ENCODE data around the gene PRELP.

Gene PRELP

DNA sequence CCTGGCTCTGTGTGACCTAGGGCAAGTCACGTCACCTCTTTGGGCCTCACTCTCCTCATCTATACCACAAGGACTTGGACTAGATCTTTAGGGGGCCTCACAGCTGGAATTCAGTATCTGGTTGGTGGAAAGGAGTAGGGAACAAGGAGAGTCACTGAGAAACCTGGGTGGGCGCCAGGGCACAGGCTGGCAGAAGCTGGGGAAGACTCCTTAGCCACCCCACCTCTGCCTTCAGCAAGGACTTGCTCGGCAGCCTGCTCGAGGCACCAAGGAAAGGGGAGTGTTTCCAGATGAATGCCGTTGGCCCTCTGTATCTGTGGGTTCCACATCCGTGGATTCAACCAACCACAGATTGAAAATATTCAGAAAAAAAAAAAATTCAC, 17.1 kb downstream of the PRELP start:
- TF ChIP-seq, protein P1, sequence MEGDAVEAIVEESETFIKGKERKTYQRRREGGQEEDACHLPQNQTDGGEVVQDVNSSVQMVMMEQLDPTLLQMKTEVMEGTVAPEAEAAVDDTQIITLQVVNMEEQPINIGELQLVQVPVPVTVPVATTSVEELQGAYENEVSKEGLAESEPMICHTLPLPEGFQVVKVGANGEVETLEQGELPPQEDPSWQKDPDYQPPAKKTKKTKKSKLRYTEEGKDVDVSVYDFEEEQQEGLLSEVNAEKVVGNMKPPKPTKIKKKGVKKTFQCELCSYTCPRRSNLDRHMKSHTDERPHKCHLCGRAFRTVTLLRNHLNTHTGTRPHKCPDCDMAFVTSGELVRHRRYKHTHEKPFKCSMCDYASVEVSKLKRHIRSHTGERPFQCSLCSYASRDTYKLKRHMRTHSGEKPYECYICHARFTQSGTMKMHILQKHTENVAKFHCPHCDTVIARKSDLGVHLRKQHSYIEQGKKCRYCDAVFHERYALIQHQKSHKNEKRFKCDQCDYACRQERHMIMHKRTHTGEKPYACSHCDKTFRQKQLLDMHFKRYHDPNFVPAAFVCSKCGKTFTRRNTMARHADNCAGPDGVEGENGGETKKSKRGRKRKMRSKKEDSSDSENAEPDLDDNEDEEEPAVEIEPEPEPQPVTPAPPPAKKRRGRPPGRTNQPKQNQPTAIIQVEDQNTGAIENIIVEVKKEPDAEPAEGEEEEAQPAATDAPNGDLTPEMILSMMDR (IDR thresholded peaks at IDR 0.05): no peak

DNA sequence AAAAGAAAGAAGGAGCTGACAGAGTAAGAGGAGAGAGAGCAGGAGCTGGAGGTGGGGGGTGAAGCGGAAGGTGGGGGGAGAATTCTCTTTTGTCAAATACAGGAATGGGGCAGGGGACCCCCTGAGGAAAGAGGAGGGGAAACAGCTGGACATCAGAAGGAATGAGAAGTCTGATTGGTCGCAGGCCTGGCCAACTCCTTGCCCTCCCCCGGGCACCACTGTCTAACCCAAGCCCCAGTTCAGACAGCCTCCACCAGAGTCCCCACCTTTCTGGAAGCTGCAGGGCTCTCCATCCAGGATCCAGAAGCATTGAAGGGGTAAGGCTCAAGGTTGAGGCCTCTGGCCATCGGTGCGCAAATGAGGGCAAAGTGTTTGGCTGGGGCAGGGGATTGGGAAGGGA, 18.3 kb downstream of the PRELP start, which contains the start of gene OPTC:
Gene OPTC (plus strand): TSS at position 253 of the 400 bp plus-strand sequence. CDS start 1,853 bp downstream, outside the sequence.
- TF ChIP-seq, protein P1 (IDR thresholded peaks at IDR 0.05): no peak

- TF ChIP-seq, protein P1 (IDR thresholded peaks at IDR 0.05): no peak
Observed at GRCh38 chr1:203495845-203496244, 20.2 kb downstream of the PRELP start.

- TF ChIP-seq, protein P1 (IDR thresholded peaks at IDR 0.05): no peak
Observed at GRCh38 chr1:203497269-203497777, 21.7 kb downstream of the PRELP start.

GRCh38 chr1:203499643-203500278, 24.2 kb downstream of the PRELP start:
- TF ChIP-seq, protein P1 (IDR thresholded peaks at IDR 0.05): no peak

GRCh38 chr1:203500279-203500678, 24.7 kb downstream of the PRELP start:
- TF ChIP-seq, protein P1 (IDR thresholded peaks at IDR 0.05): no peak

DNA sequence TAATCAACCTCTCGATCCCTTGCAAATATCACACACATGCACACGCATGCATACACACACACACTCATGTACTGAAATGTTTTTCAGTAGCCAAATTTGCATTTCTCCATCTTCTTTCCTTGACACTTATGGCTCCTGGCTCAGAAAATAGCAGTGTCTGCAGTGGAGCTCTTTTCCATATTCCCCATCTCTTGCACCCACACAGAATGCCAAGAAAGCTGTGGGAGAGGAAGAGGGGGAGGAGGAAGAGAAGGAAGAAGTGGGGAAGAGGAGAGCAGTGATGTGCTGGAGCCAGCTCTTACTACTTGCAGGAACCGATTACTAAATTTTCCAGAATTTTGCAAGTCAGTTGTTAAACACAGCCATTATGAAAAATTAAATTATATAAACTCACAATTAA, 28.2 kb downstream of the PRELP start:
- TF ChIP-seq, protein P1 (IDR thresholded peaks at IDR 0.05): no peak
